ENCODE data around the gene VPS52.

GRCh38 chr6:33290459-33290858 is 18.8 kb upstream of the VPS52 start:
- TF ChIP-seq ZNF707 (tag by site-specific recombination; IDR thresholded peaks at IDR 0.05) (no peak), CTCF (tag by site-specific recombination; IDR thresholded peaks at IDR 0.05) (no peak), ZNF138 (tag by site-specific recombination; IDR thresholded peaks at IDR 0.05; ENCODE audit: borderline replicate concordance) (no peak), ZNF629 (tag by site-specific recombination; IDR thresholded peaks at IDR 0.05) (no peak), ZNF274 (IDR thresholded peaks at IDR 0.05; ENCODE audit: low read length) (no peak), ZNF274 (tag by site-specific recombination; IDR thresholded peaks at IDR 0.05; ENCODE audit: borderline replicate concordance) (no peak), ZNF776 (tag by site-specific recombination; IDR thresholded peaks at IDR 0.05; ENCODE audit: borderline replicate concordance) (no peak), ZNF704 (tag by site-specific recombination; IDR thresholded peaks at IDR 0.05) (no peak), ZNF391 (tag by site-specific recombination; IDR thresholded peaks at IDR 0.05; ENCODE audit: borderline replicate concordance, low read depth) (no peak), BCL11A (tag by site-specific recombination; IDR thresholded peaks at IDR 0.05; ENCODE audit: low read depth) (no peak), ZNF302 (tag by site-specific recombination; IDR thresholded peaks at IDR 0.05; ENCODE audit: low read depth) (no peak), PATZ1 (tag by site-specific recombination; IDR thresholded peaks at IDR 0.05) (no peak), YY1 (tag by site-specific recombination; IDR thresholded peaks at IDR 0.05) (no peak), ZNF624 (tag by site-specific recombination; IDR thresholded peaks at IDR 0.05) (no peak)
- TF ChIP-seq, protein P1, sequence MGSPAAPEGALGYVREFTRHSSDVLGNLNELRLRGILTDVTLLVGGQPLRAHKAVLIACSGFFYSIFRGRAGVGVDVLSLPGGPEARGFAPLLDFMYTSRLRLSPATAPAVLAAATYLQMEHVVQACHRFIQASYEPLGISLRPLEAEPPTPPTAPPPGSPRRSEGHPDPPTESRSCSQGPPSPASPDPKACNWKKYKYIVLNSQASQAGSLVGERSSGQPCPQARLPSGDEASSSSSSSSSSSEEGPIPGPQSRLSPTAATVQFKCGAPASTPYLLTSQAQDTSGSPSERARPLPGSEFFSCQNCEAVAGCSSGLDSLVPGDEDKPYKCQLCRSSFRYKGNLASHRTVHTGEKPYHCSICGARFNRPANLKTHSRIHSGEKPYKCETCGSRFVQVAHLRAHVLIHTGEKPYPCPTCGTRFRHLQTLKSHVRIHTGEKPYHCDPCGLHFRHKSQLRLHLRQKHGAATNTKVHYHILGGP (tag by site-specific recombination; IDR thresholded peaks at IDR 0.05) = no peak
